Erythroblast (primary cell): ENCODE data around the gene GPHA2.

Experiments
- GATA1 ChIP-seq: IDR thresholded peaks from 2 replicates; pipeline ENCODE4 v1.6.1; 2011; ENCODE audit warnings: low read depth, mild to moderate bottlenecking, control low read depth, low read length, moderate library complexity
- POLR2A ChIP-seq: IDR thresholded peaks from 2 replicates; pipeline ENCODE4 v1.6.1; 2011; ENCODE audit warnings: mild to moderate bottlenecking, low read length

DNA sequence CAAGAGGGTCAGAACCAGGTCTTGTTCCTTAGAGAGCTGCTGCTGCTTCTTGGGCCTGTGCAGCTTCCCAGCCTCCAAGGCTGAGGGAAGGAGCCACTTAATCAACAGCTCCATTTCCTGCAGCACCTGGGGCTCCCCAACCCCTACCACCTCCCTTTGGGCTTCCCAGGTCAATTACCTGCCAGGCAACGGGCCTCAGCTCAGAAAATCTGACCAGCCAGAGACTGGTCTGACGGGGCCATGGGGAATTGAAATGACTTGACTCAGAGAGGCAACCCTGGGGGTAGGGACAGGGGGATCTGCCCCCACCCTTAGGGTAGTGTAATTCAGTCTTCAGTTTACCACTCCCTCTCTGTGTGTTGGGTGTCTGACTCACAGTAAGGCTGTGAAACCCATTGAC, 41.0 kb upstream of the GPHA2 start:
- TF ChIP-seq POLR2A, result no peak
- no peak for TF ChIP-seq GATA1
